HG03432 (cell line): ENCODE data around the gene ADAM12.

Experiments used
- ATAC-seq: cut with Tn5 transposase; IDR thresholded peaks from one replicate; pipeline ENCODE4 v1.9.1; 2021; ENCODE audit warnings: mild to moderate bottlenecking, moderate library complexity; ENCODE audit not compliant: unreplicated experiment

The ADAM12 gene

GRCh38 chr10:126092366-126093215 is 295.7 kb downstream of the ADAM12 start:
- no peak for ATAC-seq

DNA sequence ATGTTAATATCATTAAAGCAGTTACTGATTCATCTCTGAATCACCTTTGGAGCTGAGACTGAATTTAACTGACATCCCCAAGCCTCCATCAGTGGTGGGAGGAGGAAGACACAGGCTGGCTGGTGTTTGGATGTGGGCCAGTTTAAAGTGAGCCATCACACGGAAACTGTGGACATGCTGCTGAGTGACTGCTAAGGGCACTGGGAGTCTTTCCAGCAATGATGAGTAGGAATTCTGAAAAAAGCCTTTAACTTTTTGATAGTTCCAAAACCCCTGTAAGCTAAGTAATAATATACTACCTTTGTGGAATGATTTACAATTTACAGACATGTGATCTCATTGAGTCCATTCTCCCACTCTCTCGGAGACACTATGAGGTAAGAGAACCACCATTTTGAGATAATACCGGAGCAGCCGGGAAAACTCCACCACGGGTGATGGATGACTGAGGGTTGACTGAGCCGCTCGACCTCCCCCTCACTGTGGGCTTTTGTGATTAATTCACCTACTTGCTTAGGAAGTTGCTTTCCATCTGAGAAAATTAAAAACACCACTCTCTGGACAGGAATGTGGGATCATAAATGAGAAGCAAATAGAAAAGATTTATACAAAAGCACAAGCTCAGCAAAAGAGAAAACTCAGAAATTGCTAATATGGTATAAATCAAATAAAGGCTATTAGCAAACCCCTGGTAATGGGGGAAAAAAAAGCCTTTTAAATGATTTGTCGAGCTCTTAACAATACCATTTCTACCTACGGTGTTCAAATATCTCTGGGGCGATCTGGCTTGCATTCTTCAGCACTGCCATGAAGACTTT is 297.2 kb downstream of the ADAM12 start:
- ATAC-seq = no peak

- ATAC-seq = no peak
Measured at GRCh38 chr10:126090443-126090842, 297.8 kb downstream of the ADAM12 start.

GRCh38 chr10:126087796-126088505 is 300.3 kb downstream of the ADAM12 start:
- ATAC-seq = no peak

- ATAC-seq = no peak
Measured at GRCh38 chr10:126087153-126087680, 301.1 kb downstream of the ADAM12 start.

GRCh38 chr10:126085806-126086205 is 302.5 kb downstream of the ADAM12 start:
- no peak for ATAC-seq

DNA sequence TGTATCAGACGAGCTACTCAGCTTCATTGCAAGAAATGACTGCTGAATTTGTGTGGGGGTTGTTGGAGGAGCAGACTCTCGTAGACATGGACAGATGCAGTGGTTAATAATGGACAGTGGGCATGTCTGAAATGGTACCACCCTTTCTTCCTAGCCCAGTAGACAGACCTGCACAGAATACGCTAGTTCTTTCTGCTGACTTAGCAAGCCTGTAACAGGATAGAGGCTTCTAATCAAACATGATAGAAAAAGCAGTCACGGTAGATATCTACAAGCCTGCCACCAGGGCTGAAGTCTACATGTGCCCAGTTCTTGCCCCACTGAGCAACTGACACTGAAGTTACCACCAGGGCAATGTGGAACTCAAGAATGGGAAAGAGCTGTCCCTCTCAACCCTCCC is 303.9 kb downstream of the ADAM12 start:
- no peak for ATAC-seq

DNA sequence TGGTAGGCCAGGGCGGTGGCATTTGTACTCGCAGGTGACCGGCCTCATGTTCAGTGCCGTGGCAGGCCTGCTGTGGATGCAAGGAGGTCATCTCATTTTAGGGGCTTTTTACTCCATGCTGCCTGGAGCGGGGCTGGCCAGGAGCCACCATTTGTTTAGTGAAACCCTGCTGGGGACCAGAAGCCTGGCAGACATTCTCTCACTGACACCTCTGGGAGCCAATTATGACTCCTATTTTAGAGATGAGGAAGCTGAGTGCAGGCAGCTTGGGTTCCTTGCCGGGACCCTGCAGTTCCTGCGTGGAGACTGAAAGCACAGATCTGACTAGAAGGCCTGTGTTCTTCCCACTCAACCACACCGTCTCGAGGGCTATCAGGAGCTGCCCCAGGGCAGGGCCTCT is 305.3 kb downstream of the ADAM12 start:
- ATAC-seq = no peak

- no peak for ATAC-seq
Measured at GRCh38 chr10:126081841-126082466, 306.3 kb downstream of the ADAM12 start.

- ATAC-seq = no peak
Measured at GRCh38 chr10:126080879-126081411, 307.3 kb downstream of the ADAM12 start.

GRCh38 chr10:126080291-126080825 is 307.9 kb downstream of the ADAM12 start:
- ATAC-seq = no peak

DNA sequence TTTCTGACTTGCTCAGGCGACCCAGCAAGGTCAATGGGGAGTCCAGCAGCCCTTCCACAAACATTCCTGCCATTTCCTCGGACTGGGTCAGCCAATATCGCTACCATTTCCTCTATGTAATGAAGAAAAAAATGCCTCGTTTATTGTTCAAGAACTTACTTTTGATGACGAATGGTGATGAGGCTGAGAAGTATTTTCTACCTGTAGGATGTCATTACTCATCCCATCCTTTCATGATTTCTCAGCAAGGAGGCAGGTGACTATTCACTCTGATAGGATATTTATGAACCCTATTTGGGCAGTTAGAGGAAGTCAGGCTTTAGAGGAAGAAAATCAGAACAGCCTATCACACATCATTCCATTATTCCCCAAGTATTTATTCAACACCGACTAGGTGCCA is 313.3 kb downstream of the ADAM12 start:
- ATAC-seq = no peak

DNA sequence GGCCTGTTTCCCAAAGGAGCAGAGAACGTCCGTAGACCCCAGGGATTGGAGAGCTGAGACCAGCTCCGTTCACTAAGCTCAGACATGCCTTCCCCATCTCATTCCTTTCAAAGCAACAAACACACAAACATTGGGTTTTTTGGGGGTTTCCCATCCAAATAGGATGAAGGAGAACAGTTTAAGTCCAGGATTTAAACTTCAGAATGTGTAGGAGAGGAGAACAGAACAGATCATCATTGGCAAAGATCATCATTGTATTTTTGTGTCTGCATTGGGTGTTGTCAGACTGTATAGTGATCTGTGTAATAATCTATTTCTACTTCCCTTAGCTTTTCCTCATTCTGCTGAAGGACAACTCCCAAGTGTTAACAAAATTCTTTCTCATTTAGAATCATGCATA is 314.0 kb downstream of the ADAM12 start:
- no peak for ATAC-seq

DNA sequence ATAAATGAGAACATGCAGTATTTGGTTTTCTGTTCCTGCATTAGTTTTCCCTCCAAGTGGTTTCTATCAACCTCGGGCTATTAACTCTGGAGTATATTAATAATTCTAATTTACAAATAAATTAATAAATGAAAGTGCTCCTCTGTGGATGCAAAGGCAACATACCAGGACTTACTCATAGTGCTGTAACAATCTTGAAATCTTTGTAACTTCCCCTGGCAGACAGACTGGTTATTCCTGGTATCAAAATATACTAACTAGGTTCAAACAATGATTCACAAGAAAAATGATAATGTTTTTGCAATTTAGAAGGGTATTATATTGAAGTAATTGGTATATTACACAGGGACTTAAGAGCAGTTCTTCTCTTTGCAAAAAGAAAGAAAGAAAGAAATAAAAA is 314.7 kb downstream of the ADAM12 start:
- ATAC-seq = no peak

DNA sequence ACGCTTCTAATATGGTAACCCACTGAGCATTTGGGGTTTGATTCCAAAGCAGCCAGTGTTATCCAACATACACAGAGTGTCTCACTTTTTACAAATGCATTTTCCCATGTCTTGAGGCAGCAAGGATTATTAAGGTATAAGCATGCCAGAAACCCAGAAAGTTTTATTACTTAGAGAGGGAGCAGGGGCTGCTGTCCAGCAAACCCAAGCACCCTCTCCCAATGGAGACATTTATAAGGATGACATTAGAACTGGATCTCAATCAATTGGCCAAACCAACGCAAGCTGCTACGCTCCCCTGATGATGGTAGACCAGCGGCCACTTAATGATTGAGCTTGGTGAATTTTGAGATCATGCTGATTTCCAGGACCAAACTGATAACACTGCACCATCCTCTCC is 315.7 kb downstream of the ADAM12 start:
- no peak for ATAC-seq

DNA sequence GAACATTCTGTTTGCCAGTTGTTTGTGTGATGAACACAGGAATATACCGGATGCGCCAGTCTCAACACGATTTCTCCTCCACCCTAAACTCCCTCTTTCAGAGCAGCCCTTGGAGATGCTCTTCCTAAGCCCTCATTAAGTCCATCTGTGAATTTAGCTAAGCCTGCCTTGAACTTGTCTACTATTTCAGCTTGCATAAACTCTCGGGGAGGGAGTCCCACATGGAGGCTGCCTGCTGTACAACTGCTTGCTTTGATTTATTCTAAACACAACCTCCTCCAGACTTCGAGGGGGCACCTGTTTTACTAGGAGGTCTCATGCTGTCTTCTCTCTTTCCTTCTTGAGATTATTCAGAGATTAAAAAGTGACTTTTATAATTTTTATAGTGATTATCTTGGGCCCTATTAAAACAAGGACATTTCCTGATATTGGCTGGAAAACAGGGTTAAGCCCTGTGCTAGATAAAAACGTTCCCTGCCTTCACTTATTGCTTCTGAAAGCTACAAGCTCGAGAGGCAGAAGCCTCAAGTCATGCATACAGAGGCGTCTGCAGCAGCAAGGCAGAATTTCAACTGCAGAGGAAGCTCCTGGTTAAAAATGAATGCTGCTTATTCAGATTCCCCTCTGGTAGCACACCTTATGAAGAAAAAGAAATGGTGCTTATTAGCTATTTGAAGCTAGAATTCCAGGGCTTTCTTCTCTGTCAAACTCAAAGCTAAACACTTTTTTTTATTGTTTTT is 317.6 kb downstream of the ADAM12 start:
- ATAC-seq = no peak

DNA sequence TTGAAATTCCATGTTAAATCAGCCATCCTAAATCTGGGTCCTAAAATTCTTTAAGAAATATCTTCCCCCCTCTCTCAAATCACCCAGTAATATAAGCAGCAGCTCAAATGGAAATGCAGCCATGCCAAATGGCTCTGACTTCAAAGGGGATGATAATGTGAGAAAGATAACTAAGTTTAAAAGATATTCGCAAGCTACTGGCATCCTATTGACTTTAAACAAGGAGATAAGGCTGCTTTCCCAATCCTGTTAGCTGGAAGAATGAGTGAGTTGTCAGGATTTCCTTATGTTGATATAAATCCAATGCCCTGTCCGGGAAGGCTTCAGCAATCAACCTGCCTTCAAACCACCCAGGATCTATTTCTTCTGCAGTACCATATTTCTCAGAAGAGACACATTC is 320.0 kb downstream of the ADAM12 start:
- no peak for ATAC-seq

DNA sequence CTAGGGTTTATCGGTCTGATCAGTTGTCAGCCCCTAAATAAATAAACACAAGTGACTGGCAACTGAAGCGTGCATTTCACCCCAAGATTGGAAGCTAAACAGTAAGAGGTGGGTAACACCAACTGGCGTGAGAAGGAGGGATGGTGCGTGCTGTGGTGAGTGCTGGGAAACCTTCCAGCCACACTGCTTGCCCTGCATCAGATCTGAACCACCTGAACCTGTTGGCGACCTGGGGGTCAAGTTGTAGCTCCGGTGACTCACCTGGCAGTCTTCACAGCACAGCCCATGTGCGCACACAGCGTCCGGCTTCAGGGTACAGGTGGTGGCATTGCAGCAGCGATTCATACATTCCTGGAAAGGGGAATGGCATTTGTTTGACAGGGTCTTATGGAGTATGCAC is 321.8 kb downstream of the ADAM12 start:
- ATAC-seq = no peak

GRCh38 chr10:126065751-126066377 is 322.4 kb downstream of the ADAM12 start:
- no peak for ATAC-seq
